Suppressor macrophage treated with lipopolysaccharide for 4 hours (primary cell): ENCODE measurements around the gene MAPKAPK5.
A peak's percentile ranks its signal among the peaks of the same experiment; 100 is the strongest.
"Not testable (repeated sequence)": the region's sequence is repeated elsewhere in the genome, so short reads cannot be mapped to it uniquely, and the experiment has no call there.

Source experiments
- DNase-seq: peaks from one replicate; pipeline ENCODE4 v3.0.0-alpha.2; 2020

MAPKAPK5 gene

GRCh38 chr12:111841750-111842555, at the start of gene MAPKAPK5:
MAPKAPK5 (plus strand) TSS chr12:111842228; CDS start chr12:111842734, 506 bp downstream.
- DNase-seq = peak; percentile 97

GRCh38 chr12:111792856-111793235, 49.2 kb upstream of the MAPKAPK5 start:
- DNase-seq = no peak

GRCh38 chr12:111798182-111798581, 43.8 kb upstream of the MAPKAPK5 start:
- DNase-seq = no peak

GRCh38 chr12:111799758-111800157, 42.3 kb upstream of the MAPKAPK5 start:
- no peak for DNase-seq

- DNase-seq = no peak
Observed at GRCh38 chr12:111803038-111803626, 38.9 kb upstream of the MAPKAPK5 start.

- DNase-seq = no peak
Observed at GRCh38 chr12:111803851-111804250, 38.2 kb upstream of the MAPKAPK5 start.

- DNase-seq = no peak
Observed at GRCh38 chr12:111806304-111806703, 35.7 kb upstream of the MAPKAPK5 start.

- no peak for DNase-seq
Observed at GRCh38 chr12:111807232-111807631, 34.8 kb upstream of the MAPKAPK5 start.

- DNase-seq = peak; percentile 89
Observed at GRCh38 chr12:111812881-111813741, 28.9 kb upstream of the MAPKAPK5 start.

- DNase-seq = no peak
Observed at GRCh38 chr12:111816065-111816615, 25.9 kb upstream of the MAPKAPK5 start.

- DNase-seq = not testable (repeated sequence)
Observed at GRCh38 chr12:111816898-111817297, 25.1 kb upstream of the MAPKAPK5 start.

- no peak for DNase-seq
Observed at GRCh38 chr12:111818340-111818739, 23.7 kb upstream of the MAPKAPK5 start.

- no peak for DNase-seq
Observed at GRCh38 chr12:111819191-111820158, 22.6 kb upstream of the MAPKAPK5 start.

GRCh38 chr12:111820828-111821227, 21.2 kb upstream of the MAPKAPK5 start:
- not testable (repeated sequence) for DNase-seq

GRCh38 chr12:111822886-111823285, 19.1 kb upstream of the MAPKAPK5 start:
- DNase-seq = peak; percentile 50

GRCh38 chr12:111823891-111824290, 18.1 kb upstream of the MAPKAPK5 start:
- no peak for DNase-seq

GRCh38 chr12:111824312-111824711, 17.7 kb upstream of the MAPKAPK5 start:
- DNase-seq = peak; percentile 28

- DNase-seq = no peak
Observed at GRCh38 chr12:111825509-111825908, 16.5 kb upstream of the MAPKAPK5 start.

- DNase-seq = no peak
Observed at GRCh38 chr12:111826316-111826715, 15.7 kb upstream of the MAPKAPK5 start.

GRCh38 chr12:111826992-111827391, 15.0 kb upstream of the MAPKAPK5 start:
- peak; percentile 62 for DNase-seq

- DNase-seq = no peak
Observed at GRCh38 chr12:111827907-111828306, 14.1 kb upstream of the MAPKAPK5 start.
